ENCODE data around the gene TENT4B.
"Not testable (repeated sequence)": the region's sequence is repeated elsewhere in the genome, so short reads cannot be mapped to it uniquely, and the experiment has no call there.

TENT4B gene

DNA sequence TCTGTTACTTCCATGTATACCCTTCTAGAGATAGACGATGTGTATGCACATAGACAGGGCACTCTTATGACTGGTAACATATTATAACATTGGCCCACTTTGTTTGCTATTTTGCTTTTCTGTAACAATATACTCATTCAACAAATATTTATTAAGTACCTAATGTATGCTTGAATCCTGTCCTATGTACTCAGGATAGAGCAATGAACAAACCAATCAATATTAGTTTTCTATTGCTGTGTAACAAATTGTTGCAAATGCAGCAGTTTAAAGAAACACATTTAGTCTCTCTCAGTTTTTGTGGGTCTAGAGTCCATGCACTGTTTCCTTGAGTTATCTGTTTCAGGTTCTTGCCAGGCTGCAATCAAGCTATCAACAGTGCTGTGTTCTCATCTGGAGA, 29.7 kb upstream of the TENT4B start:
- TF ChIP-seq, protein P1, sequence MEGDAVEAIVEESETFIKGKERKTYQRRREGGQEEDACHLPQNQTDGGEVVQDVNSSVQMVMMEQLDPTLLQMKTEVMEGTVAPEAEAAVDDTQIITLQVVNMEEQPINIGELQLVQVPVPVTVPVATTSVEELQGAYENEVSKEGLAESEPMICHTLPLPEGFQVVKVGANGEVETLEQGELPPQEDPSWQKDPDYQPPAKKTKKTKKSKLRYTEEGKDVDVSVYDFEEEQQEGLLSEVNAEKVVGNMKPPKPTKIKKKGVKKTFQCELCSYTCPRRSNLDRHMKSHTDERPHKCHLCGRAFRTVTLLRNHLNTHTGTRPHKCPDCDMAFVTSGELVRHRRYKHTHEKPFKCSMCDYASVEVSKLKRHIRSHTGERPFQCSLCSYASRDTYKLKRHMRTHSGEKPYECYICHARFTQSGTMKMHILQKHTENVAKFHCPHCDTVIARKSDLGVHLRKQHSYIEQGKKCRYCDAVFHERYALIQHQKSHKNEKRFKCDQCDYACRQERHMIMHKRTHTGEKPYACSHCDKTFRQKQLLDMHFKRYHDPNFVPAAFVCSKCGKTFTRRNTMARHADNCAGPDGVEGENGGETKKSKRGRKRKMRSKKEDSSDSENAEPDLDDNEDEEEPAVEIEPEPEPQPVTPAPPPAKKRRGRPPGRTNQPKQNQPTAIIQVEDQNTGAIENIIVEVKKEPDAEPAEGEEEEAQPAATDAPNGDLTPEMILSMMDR (IDR thresholded peaks at IDR 0.05; ENCODE audit: insufficient read depth, missing control alignments): no peak
- DNase-seq (ENCODE audit: insufficient read length, low spot score) (no peak), FAIRE-seq (no peak)

DNA sequence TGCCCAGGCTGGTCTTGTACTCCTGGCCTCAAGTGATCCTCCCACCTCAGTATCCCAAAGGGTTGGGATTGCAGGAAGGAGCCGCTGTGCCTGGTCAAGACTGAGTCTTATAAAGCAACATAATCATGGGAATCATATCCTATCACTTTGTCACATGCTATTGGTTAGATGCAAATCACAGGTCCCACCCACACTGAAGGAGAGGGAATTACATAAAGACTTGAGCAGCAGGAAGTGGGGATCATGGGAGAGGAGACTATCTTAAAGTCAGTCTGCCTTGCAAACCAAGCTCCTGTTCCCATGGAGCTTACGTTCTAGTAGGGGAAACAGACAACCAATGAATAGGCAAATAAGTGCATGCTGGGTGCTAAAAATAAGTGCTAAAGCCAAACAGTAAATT, 28.3 kb upstream of the TENT4B start:
- FAIRE-seq (no peak), DNase-seq (ENCODE audit: insufficient read length, low spot score) (no peak)
- TF ChIP-seq, protein P1 (IDR thresholded peaks at IDR 0.05; ENCODE audit: insufficient read depth, missing control alignments): no peak

DNA sequence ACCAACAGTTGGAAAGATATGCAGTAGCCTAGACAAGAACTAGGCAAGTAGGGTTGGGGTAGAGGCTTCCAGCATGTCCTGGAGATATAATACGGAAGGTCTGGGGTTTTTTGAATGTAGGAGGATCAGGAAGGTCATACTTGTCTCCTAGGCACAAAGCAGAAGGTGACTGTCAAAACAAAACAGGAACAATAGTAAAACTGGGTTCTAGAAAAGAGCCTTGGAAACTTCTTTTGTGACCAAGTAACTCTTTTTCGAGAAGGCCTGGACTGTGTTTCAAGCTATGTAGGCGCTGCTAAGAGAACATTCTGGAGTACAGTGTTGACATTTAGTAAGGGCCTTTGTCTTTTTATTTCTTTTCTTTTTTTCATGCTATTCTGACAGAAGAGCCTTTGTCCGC, 26.9 kb upstream of the TENT4B start:
- FAIRE-seq: no peak
- TF ChIP-seq, protein P1 (IDR thresholded peaks at IDR 0.05; ENCODE audit: insufficient read depth, missing control alignments): no peak
- no peak for DNase-seq (ENCODE audit: insufficient read length, low spot score)

DNA sequence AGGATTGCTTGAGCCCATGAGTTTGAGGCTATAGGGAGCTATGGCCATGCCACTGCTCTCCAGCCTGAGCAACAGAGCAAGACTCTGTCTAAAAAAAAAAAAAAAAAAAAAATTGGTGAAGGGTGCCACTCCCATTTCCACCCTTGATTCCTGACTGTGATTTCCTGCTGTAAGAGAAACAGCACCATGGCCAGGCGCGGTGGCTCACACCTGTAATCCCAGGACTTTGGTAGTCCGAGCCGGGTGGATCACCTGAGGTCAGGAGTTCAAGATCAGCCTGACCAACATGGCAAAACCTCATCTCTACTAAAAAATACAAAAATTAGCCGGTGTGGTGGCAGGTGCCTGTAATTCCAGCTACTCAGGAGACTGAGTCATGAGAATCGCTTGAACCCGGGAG, 20.5 kb upstream of the TENT4B start:
- not testable (repeated sequence) for FAIRE-seq; DNase-seq (ENCODE audit: insufficient read length, low spot score)

DNA sequence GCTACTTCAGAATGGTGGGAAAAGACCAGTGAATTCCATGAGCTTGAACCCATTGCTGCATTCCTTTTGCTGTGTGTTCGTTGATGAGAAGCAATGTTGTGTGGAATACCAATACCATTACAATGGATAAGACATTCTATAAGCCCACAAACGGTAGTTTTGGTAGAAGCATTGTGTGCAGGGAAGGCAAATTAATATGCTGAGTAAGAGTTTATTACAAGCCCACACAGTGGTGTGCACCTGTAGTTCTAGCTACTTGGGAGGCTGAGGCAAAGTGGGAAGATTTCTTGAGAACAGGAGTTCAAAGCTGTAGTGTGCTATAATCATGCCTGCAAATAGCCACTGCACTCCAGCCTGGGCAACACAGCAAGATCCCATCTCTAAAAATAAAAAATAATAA, 19.9 kb upstream of the TENT4B start:
- FAIRE-seq (no peak), DNase-seq (ENCODE audit: insufficient read length, low spot score) (no peak)
- TF ChIP-seq, protein P1 (IDR thresholded peaks at IDR 0.05; ENCODE audit: insufficient read depth, missing control alignments): no peak

DNA sequence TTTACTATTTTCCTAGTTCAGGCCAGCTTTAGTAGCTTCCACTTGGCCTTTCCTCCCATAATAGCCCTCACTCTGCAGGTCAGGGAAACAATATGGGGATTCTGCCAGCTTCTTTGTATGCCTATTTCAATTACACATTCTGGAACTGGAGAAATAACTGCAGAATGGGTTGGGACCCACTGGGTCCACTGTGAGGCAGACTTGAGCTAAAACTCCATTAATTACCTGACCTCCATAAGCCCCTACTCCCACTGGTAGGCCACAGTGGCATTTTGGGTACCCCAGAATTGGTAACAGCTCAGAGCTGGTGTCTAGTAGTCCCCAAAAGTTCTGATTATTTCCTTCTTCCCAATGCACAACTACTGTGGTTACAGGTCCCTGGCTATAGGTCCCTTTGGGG, 16.7 kb upstream of the TENT4B start:
- TF ChIP-seq, protein P1 (IDR thresholded peaks at IDR 0.05; ENCODE audit: insufficient read depth, missing control alignments): peak; percentile 19
- FAIRE-seq (no peak), DNase-seq (ENCODE audit: insufficient read length, low spot score) (no peak)

DNA sequence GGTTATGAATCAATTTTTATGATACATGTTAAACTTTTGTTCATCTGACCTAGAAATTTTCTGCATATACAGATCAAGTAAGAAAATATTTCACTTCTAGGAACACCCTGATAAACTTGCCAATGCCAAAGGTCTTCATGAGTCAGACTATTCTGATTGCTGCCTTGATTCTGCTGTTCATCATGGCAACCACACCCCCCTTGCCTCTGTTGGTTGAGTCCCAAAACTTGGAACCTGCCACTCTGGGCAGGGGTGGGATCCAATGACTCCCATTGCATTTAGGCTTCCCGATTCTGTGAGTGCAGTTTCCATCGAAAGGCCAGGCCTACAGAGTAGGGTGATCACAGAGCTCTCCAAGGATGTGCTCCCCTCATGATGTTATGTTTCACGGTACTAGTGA, 15.8 kb upstream of the TENT4B start:
- TF ChIP-seq, protein P1 (IDR thresholded peaks at IDR 0.05; ENCODE audit: insufficient read depth, missing control alignments): no peak
- FAIRE-seq: no peak
- no peak for DNase-seq (ENCODE audit: insufficient read length, low spot score)

DNA sequence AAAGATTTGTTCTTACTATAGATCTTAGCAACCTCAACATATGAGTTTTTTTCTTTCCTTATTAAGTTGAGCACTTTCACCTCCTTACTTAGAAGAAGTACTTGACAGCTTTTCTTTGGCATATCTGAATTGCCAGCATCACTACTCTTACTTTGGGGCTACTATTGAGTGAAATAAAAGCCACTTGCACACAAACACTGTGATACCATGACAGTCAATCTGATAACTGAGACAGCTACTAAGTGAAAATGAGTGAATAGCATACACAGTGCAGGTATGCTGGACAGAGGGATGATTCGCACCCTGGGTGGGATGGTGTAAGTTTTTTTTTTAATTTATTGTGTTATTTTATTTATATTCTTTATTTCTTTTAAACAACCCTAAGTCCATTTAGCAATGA, 13.5 kb upstream of the TENT4B start:
- TF ChIP-seq, protein P1 (IDR thresholded peaks at IDR 0.05; ENCODE audit: insufficient read depth, missing control alignments): no peak
- FAIRE-seq: no peak
- DNase-seq (ENCODE audit: insufficient read length, low spot score): no peak

Data from D721Med (cell line).